Measurements from ENCODE around the gene PKNOX2. TPM values are rescaled to one million over a fixed set of nuclear protein-coding genes. Genes with fewer than 3 reads are reported as not detected.

PKNOX2 gene
- total and polyA plus RNA-seq, 2 of the 8 experiments (the other 6 are each of a cell fraction or from before 2014, with no cell fraction given), result 2.0 TPM

GRCh38 chr11:125253289-125253688 is 88.7 kb downstream of the PKNOX2 start:
- Histone ChIP-seq H2BK20ac (ENCODE audit: low read length) (no peak overlapping the region), H4K91ac (replicated peaks; ENCODE audit: insufficient read length, low read length) (no peak overlapping the region), H4K20me1 (replicated peaks in 1 of 2; ENCODE audit: control insufficient read depth in 1 of 2, insufficient read depth in 2 of 2, low read length in 2 of 2) (no peaks in the 10 kb centered on the region), H3K79me1 (ENCODE audit: low read depth, low read length) (peaks cover 2% of the 10 kb centered on the region; the same call in 1 of the 2 replicates), H2AFZ (ENCODE audit: low read length) (no peak overlapping the region), H3K23ac (ENCODE audit: insufficient read length) (no peak overlapping the region), H2BK12ac (ENCODE audit: low read depth, low read length) (no peak overlapping the region; the same call in 1 of the 2 replicates), H3K27ac (ENCODE audit: low read depth, low read length) (no peak overlapping the region), H3K4me2 (ENCODE audit: insufficient read depth in 1 of 2, low read depth in 2 of 2, low read length in 2 of 2) (no peak overlapping the region), H3K23me2 (ENCODE audit: low read depth, low read length) (no peaks in the 10 kb centered on the region; the same call in 1 of the 2 replicates), H3K4me1 (replicated peaks in 1 of 4; ENCODE audit: control insufficient read depth in 3 of 4, insufficient read depth in 4 of 4, low read length in 3 of 4) (peaks cover 0 to 15% (median 3%) of the 10 kb centered on the region in 4 experiments; a peak in 3 of 7 replicates), H3K79me2 (ENCODE audit: control insufficient read depth in 1 of 2, insufficient read depth in 2 of 2, low read length in 2 of 2) (no peaks in the 10 kb centered on the region), H2BK5ac (ENCODE audit: low read depth, low read length) (no peak overlapping the region), H2AK5ac (ENCODE audit: low read depth, low read length) (no peak overlapping the region), H3K14ac (ENCODE audit: insufficient read length) (no peak overlapping the region), H4K8ac (ENCODE audit: extremely low read depth, insufficient read depth, low read length) (no peak overlapping the region), H3K9ac (replicated peaks in 1 of 4; ENCODE audit: extremely low read depth in 1 of 4, low read depth in 3 of 4, low read length in 3 of 4) (no peak overlapping the region), H2BK120ac (replicated peaks; ENCODE audit: low read depth, low read length) (no peak overlapping the region), H3K56ac (replicated peaks; ENCODE audit: insufficient read length, low read depth, low read length) (no peak overlapping the region), H2BK15ac (ENCODE audit: low read length) (no peak overlapping the region), H3K4ac (replicated peaks; ENCODE audit: insufficient read length, low read depth, low read length) (no peak overlapping the region), H3K9me3 (ENCODE audit: insufficient read depth in 2 of 2, low read depth in 1 of 2, low read length in 1 of 2) (no peaks in the 10 kb centered on the region), H3K18ac (ENCODE audit: extremely low read depth, low read length) (no peak overlapping the region), H3K27me3 (replicated peaks in 1 of 4; ENCODE audit: control insufficient read depth in 3 of 4, extremely low read depth in 1 of 4, insufficient read depth in 3 of 4, low read length in 3 of 4) (no peaks in the 10 kb centered on the region; a peak in 1 of 7 replicates), H4K5ac (ENCODE audit: insufficient read length, low read depth, low read length) (no peak overlapping the region), H3K4me3 (ENCODE audit: extremely low read depth in 1 of 4, insufficient read depth in 2 of 4, low read depth in 3 of 4, low read length in 4 of 4) (no peak overlapping the region), H3K36me3 (ENCODE audit: control insufficient read depth in 2 of 4, insufficient read depth in 4 of 4, low read length in 3 of 4) (no peaks in the 10 kb centered on the region; a peak in 1 of 8 replicates)
- ChIA-PET CTCF (ENCODE audit: partially characterized antibody) (interaction anchor here (0.8 to 5.9 kb wide), 4 partner anchors 10 to 175 kb away, joined by 3 to 29 read pairs (median 3); no protein-coding TSS in a partner anchor), POLR2A (ENCODE audit: partially characterized antibody) (no interaction called here)
- WGBS, 2 experiments (ENCODE audit: extremely low coverage in 1 of 2, insufficient coverage in 1 of 2, insufficient read length in 1 of 2, insufficient replicate concordance in 2 of 2, low coverage in 1 of 2, low lambda C conversion rate in 2 of 2, missing lambda C conversion rate in 1 of 2), result 97% methylated on average over 7 of the region's 7 CpGs; no CpG with 5 or more reads in 1 of the 2 experiments
- FAIRE-seq (no peak), DNase-seq (ENCODE audit: low read depth in 1 of 2, low spot score in 2 of 2) (no peak)
- TF ChIP-seq KDM4A (IDR thresholded peaks at IDR 0.05; ENCODE audit: low read depth, low read length, severe bottlenecking) (no peak), CHD1 (IDR thresholded peaks at IDR 0.05; ENCODE audit: low read depth, low read length) (no peak), RNF2 (IDR thresholded peaks at IDR 0.05; ENCODE audit: borderline replicate concordance, low read depth, low read length, missing control alignments, poor library complexity, severe bottlenecking) (no peak), RFX5 (IDR thresholded peaks at IDR 0.05; ENCODE audit: borderline replicate concordance, low read depth, low read length) (no peak), POLR2AphosphoS5 (IDR thresholded peaks at IDR 0.05; ENCODE audit: low read depth, low read length) (no peak), RAD21 (IDR thresholded peaks at IDR 0.05 in 1 of 2, conservative IDR thresholded peaks at IDR 0.05 in 1 of 2; ENCODE audit: low read depth in 2 of 2, low read length in 2 of 2) (no peak), SIX5 (IDR thresholded peaks at IDR 0.05; ENCODE audit: low read depth, low read length) (no peak), BACH1 (IDR thresholded peaks at IDR 0.05; ENCODE audit: low read length) (no peak), POLR2A (IDR thresholded peaks at IDR 0.05; ENCODE audit: control extremely low read depth in 1 of 2, low read depth in 2 of 2, low read length in 2 of 2) (no peak), NRF1 (IDR thresholded peaks at IDR 0.05; ENCODE audit: low read depth, low read length) (no peak), SIRT6 (IDR thresholded peaks at IDR 0.05; ENCODE audit: low read length) (no peak), CREB1 (IDR thresholded peaks at IDR 0.05) (no peak), GABPA (IDR thresholded peaks at IDR 0.05; ENCODE audit: borderline replicate concordance, insufficient read depth, low read length) (no peak), USF2 (IDR thresholded peaks at IDR 0.05; ENCODE audit: low read length) (no peak)

Data from H1 (cell line).